Kidney glomerular epithelial cell (primary cell): ENCODE results near the gene EFCAB10.
"Not testable (repeated sequence)": the region's sequence is repeated elsewhere in the genome, so short reads cannot be mapped to it uniquely, and the experiment has no call there.

Experiments used
- DNase-seq: peaks from one replicate; lab custom pipeline; 2025; lab: John Stamatoyannopoulos, UW

The EFCAB10 gene

DNA sequence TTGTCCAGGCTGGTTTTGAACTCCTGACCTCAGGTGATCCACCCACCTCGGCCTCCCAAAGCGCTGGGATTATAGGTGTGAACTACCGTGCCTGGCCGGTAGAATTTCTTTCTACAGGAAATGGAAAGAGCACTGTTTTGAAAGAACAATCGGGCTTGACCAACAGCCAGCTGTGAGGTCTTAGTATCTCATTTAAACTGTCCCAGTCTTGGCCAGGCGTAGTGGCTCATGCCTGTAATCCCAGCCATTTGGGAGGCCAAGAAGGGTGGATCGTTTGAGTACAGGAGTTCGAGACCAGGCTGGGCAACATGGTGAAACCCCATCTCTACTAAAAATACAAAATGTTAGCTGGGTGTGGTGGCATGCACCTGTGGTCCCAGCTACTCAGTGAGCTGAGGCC, 17.8 kb upstream of the EFCAB10 start:
- DNase-seq: not testable (repeated sequence)

DNA sequence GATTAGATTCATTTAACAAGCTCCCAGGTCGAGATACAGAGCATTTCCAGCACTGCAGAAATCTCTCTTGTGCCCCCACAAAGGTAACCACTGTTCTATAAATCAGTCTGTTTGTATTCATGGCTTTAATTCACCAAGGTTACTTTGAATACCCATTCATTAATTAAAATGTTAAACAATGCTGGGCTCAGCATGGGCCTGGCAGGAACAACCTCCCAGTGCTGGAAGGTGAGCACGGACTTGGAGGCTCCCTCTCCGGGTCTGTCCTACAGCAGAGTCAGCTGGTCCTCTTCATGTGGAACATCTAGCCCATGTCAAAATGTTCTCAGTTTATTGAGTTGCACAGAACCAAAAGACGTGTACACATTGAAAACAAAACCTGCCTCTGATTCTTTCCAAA, 15.6 kb upstream of the EFCAB10 start:
- no peak for DNase-seq

DNA sequence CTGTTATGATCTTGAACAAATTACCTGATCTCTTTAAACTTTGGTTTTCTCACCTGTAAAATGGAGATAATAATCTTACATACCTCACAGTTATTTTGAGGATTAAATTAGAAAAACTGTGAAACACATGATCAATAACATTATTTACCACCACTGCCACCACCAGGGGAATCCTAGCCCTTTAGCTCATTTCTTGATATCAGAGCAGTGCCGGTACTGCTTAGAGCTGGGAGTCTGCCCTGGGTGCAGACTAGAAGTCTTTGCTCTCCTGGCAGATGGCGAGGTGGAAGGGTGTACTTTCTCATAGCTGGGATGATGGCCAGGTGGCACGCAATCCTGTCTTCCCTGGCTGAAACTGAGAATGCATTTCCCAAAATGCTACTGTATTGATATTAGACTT, 12.7 kb upstream of the EFCAB10 start:
- no peak for DNase-seq

DNA sequence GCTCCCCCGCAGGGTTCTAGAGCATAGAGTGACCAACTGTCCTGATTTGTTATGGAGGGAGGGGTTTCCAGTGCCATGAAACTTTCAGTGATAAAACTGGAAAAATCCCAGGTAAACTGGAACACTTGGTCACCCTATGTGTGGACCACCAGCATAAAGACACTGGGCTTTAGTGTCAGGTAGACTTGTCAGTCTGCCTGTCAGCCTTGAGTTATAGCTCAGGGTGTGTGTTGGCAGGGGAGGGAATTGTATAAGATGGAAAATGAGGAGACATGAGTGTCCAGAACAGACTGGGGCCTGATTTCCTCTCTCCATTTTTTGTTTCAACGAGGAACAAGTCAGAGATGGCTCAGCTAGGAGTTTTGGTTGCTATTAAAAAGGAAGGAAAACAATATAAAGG, 10.2 kb upstream of the EFCAB10 start:
- no peak for DNase-seq

DNA sequence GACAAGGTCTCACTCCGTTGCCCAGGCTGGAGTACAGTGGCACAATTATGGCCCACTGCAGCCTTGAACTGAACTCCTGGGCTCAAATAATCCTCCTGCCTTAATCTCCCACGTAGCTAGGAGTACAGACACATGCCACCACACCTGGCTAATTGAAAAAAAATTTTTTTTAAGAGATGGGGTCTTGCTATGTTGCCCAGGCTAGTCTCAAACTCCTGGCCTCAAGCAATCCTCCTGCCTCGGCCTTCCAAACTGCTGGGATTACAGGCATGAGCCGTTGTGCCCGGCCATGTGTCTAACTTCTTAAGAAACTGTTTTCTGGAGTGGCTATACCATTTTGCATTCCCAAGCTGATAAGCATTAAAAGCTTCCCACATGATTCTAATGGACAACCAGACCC, 9.5 kb upstream of the EFCAB10 start:
- no peak for DNase-seq

DNA sequence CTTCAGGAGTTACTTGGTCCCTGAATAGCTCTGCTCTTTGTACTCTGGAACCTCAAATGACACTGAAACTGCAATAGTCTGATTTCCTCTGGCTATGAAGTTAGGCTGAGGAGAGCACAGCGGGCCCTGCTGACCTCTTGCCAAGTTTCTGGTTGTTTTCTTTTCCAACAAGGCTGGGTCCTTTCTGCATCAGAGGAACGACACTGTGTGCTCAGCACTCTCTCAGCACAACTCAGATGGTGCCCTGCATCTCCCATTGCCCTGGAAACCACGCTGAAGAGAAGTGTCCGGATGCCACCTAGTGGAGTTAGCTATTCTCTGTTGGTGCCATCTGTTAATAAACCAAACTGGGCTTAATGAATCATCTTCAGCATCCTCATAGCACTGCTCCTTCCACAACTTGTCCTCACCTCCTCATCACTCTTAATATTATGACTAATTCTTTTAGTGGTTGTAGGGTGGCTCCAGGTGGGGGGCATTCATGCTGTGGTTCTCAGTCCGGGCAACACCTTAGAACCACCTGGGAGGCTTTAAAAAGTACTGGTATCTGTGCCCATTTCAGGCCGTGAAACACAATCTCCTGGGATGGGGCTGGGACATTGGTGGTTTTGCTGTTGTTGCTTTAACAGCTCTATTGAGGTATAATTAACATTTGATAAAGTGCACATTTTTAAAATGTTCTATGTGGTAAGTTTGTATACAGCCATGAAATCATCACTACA, 8.2 kb upstream of the EFCAB10 start:
- DNase-seq: peak; percentile 87

DNA sequence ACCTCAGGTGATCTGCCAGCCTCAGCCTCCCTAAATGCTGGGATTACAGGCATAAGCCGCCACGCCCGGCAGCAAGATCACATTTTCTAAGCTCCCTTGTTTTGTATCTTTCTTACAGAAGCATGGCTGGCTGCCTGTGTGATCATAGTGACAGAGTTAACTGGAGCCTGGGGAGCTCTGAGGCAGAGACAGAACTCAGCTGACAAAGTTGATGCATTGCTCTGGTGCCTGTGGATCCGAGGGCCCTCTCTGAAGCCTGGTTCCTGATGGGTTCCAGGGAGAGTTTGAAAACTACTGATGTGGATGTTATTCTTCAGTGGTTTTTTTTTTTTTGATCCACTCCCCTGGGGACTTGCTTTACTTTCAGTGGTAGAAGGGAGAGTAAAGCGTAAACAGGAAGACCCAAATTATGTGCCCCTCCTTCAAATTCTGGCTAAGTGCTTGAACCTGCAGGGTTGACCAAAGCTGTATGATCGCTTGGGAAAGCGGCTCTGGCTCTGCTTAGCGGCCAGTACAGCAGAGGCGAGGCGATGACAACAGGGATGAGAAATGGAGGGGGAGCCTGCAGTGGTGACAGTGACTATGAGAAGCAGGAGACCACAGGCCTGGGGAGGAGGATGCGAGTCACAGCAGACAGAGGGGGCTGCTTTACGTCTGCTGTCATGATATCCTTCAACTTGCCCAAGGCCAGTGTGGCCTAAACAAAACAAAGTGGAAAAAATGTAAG, 6.8 kb upstream of the EFCAB10 start:
- no peak for DNase-seq

DNA sequence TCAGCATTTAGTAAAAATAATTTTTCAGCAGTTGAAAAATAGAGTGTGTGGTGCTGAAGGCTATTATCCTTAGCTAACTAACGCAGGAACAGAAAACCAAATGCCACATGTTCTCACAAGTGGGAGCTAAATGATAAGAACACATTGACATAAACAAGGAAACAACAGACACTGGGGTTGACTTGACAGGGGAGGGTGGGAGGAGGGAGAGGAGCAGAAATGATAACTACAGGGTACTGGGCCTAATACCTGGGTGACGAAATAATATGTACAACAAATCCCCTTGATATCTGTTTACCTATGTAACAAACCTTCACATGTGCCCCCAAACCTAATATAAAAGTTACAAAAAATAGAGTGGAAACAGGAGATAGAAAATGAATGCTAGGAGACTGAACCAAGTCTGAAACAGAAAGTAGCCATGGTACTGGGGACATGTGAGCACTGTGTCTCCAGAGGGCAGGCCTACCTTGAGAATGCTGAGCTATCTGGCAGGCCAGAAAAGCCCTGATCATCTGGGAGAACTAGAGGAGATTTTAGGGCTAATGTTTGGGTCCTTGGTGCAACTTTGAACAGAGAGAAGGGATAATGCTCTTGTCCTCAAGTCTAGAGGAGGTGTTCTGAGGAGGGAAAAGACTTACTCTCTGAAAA, 4.7 kb upstream of the EFCAB10 start:
- DNase-seq: no peak

DNA sequence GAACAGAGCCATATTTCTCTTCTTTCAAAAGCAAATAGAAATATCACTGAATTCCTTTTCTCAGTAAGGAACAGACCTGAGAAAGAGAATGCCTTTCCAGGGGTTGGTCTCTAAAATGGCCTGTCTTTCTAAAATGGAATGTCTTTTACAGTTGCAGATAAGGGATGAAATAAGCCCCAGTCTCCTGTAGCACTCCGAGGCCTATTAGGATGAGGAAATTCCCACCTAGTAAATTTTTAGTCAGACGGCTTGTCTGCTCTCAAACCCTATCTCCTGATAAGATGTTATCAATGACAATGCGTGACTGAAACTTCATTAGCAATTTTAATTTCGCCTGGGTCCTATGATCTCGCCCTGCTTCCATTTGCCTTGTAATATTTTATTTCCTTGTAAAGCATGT, 2.9 kb upstream of the EFCAB10 start:
- DNase-seq: no peak

DNA sequence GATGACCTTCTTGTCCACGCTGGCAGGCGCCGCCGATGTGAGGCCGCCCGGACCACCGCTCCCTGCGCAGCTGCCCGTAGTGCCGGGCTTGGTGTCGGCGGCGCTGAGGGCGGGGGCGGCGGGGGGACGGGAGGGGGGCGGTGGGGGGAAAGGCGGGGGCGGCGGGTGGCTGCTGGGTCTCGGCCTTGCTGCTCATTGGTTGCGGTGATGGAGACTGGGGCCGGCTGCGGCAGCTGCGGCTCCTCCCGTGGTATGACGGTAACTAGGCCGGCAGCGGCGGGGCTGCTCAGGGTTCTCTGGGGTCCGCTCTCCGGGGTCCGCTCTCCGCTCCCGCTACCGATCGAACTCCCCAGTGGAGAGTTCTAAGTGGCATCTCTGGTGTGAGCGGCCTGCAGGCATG, 1.8 kb upstream of the EFCAB10 start:
- DNase-seq: no peak

DNA sequence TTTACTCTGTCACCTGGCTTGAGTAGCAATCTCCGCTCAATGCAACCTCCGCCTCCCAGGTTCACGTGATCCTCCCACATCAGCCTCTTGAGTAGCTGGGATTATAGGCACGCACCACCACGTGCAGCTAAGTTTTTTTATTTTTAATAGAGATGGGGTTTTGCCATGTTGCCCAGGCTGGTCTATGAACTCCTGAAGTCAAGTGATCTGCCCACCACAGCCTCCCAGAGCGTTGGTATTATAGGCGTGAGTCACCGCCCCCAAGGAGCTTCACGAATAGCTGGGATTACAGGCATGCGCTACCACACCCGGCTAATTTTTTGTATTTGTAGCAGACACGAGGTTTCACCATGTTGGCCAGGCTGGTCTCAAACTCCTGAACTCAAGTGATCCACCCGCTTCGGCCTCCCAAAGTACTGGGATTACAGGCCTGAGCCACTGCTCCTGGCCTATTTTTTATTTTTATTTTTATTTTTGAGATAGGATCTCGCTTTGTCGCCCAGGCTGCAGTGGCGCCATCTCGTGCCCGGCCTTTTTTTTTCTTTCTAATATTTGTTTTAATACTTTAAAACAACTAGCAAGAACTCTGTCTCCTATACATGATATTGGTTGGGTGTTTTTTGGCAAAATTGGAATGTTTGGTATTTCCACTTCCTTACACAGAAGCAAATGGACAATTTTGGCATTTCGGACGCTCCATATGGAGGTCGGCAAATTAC, 1.1 kb downstream of the EFCAB10 start:
- DNase-seq: no peak

DNA sequence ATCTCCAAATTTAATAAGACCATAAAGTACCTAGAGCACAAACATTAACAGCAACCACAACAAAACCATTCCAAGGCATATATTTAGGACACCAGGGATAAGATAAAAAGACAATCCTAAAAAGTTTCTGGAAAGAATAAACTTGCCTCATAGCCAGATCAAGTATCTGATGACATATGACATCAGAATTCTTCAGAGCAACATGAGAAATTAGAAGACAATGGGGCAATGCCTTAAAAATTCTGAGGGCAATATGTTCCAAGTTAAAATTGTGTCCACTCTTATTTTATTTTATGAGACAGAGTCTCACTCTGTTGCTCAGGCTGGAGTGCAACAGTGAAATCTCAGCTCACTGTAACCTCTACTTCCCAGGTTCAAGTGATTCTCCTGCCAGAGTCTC, 2.8 kb downstream of the EFCAB10 start:
- DNase-seq: no peak

DNA sequence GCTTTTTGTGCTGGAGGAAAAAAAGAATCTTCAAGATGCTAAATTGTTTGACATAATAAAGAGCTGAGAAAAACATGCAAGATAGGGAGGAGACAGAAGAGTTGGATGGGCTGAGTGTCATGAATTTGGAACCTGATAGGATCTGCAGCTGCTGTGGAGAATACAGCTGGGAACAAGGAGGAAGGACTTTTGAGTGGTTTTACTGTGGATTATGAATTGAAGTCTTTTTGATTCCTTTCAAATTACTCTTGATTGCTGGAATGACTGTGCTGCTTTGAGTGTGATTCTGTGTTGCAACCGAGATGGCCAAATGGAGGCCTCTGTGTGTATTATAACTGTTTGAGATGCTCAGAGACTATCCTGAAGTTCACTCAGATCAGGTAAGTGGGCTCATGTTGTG, 4.0 kb downstream of the EFCAB10 start:
- no peak for DNase-seq

DNA sequence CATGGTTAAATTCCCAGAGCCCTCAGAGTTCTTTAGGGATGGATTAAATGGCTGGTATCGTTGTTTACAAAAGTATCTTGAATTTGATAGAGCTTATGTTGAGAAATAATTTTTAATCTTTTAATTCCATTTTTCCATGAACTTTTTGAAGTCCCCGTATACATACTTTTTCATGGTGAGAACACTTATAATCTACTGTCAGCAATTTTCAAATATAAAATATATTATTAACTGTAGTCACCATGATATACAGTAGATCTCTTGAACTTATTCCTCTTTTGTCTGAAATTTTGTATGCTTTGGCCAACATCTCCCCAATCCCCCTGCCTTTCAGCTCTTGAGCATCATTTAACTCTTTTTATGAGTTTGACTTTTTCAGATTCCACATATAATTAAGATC, 9.4 kb downstream of the EFCAB10 start:
- DNase-seq: no peak

DNA sequence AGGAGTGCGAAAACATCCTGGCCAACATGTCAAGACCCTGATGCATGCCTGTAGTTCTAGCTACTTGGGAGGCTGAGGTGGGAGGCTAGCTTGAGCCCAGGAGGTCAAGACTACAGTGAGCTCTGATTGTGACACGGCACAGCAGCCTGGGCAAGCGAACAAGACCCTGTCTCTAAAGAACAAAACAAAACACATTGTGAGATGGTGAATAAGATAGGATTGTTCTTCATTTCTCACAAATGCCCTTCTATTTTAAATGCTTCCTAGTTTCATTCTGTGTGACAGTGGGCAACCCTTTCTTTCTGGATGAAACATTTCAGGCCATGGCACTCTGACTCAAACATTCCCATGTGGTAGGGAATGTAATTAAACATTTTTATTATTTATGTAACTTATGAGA, 13.5 kb downstream of the EFCAB10 start:
- no peak for DNase-seq

DNA sequence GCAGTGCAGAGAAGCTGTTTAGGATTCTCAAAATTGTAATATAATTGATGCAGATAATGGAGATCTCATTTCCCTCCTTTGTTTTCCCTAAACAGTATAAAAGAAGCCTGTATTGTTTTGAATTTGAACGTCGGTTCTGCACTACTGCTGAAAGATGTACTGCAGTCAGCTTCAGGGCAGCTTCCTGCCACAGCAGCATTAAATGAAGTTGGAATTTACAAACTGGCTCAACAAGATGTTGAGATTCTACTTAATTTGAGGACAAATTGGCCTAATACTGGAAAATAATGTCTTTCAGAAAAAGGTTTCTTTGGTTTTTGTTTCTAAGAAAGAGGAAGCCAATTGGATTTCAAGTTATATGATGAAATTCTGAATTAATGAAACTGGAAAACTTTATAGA, 14.3 kb downstream of the EFCAB10 start:
- no peak for DNase-seq

DNA sequence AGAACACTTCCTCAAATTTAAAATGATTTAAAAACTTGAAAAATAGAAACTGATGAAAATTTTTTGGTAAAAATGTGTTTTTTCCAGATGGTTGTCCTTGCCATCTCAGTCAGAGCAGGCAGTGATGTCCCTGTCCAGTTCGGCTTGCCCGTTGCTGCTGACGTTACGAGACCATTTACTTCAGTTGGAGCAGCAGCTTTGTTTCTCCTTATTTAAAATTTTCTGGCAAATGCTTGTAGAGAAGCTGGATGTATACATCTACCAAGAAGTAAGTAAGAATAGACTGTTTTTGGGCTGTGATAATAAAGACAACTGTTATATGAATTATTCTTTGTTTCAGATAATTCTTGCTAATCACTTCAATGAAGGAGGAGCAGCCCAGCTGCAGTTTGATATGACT, 16.1 kb downstream of the EFCAB10 start:
- no peak for DNase-seq

DNA sequence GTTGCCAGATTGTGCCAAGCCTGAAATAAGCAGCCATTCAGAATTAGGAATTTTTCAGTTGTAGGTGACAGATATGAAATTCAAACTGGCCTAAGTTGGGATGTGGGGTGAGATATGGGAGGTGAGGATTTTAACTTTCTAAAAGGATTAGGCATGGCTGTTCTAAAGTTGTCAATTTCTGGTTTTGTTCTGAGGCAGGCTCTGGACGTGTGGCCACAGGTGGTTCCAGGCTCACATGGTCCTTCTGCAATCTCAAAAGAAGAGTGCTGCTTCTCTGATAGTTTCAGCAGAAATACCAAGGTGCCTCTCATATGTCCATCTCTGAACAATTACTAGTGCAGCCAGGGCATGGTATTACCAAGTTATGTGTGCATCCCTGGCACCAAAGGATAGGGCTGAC, 21.4 kb downstream of the EFCAB10 start:
- DNase-seq: no peak

DNA sequence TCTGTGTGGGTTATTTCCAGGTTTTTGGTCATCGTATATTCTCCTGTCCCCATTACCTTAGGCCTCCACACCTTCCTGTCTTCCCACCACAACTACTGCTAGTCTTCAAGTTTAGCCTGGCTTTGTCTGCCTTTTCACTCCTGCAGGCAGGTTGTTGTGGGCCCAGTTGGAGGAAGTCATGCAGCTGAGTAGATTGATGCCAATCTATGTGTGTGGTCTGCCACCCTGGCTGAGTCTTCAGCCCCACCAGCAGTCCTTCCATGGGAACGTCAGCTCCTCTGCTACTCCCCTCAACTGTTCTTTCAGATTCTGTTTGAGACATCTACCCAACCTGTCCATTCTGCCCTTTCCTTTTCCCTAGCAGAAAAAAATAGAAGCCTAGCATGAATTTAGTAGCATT, 43.0 kb downstream of the EFCAB10 start:
- DNase-seq: no peak

DNA sequence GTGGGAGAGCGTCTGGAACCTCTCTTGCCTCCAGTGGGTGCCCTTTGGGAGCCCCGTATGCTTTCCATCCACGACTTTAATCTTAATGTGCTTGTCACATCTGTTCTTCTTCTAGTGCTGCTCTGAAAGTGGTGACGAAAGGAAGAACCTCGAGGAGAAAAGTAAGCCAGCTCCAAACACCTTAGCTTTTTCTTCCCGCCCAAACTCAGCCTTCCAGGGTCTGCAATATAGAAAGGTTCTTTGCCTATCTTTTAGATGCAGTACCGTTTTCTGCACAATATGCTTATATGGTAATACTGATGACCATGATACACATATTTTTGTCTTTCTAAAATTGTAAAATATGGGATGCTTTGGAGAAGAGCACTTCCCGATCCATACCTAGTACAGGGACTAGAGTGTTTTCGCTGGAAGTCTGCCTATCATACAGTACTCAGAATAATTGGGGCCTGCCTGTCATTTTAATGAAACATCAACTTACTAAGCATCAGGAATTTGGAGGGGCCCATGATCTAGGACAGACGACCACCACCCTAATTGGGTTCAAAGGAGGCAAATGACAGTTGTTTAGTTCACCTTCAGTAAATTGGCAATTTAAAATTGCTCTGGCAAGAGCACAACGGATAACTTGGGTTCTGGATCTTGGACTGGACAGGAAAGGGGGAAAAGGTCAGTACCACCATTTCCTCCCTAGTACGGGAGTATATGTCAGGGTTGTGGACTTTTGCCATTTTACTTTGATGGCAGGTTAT, 48.4 kb downstream of the EFCAB10 start:
- DNase-seq: no peak

DNA sequence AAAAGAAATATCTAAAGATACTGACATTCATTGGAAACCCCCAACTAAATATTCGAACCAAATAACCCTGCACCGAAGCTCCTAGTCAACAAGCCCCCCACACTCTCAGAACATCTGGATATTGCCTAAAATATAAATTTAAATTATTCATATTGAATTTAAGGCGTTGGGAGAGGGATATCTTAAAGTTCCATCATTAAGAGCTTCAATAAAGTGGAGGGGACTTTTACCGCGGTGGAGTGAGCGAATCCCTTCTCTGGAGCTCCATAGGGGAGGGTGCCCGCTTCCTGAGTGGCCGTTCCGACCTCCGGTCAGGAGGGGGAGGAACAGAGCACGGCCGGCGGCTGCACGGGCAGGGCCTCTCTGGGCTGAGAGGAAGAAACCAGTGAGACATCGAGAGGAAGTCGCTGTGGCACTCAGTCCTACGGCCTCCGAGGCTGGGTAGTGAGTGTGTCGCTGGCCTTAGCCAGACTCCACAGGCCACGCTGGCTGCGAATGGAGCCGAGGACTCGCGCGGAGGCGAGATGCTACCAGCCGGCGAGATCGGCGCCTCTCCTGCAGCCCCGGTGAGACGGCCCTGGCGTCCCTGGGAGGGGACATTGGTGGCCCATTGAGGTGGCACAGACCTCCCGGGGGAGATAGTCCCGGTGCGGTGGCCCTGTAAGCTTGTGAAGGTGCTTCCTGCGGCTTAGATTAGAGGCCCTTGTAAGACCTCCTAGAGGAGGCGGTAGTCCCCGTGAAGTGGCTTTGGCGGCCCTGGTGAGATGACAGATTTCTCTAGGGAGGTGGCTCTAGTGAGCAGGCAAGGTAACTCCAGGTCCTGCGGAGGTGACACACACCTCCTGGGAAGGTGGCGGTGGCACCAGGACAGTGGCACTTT, 49.3 kb downstream of the EFCAB10 start, which contains the start of gene RINT1:
Gene RINT1 (plus strand): TSS at position 410 of the 880 bp plus-strand sequence. CDS start 115 bp downstream, at position 525.
- peak; percentile 85 for DNase-seq
